Liver (tissue), 9 donors: ENCODE data around the gene CARD8. TPM values are rescaled to one million over a fixed set of nuclear protein-coding genes. Genes with fewer than 3 reads are reported as not detected.

Experiments
- DNase-seq: peaks from one replicate; pipeline ENCODE4 v3.0.0-alpha.2; 2017; ENCODE audit warnings: low spot score
- H3K27ac ChIP-seq, 2 donors: one replicate each; pipeline ENCODE4 v1.7.0; 2013; ENCODE audit warnings: inconsistent platforms in 2 of 2, low read length in 2 of 2, control low read depth in 1 of 2, low read depth in 1 of 2, mild to moderate bottlenecking in 1 of 2
- H3K27me3 ChIP-seq, 4 donors: one replicate each; pipeline versions ENCODE4 v1.6.1 to v1.7.0; 2013; ENCODE audit warnings: low read length in 3 of 4, inconsistent platforms in 1 of 4, mild to moderate bottlenecking in 1 of 4, moderate library complexity in 1 of 4; ENCODE audit not compliant: control insufficient read depth in 4 of 4, insufficient read depth in 4 of 4
- H3K36me3 ChIP-seq, 4 donors: one replicate each; pipeline versions ENCODE4 v1.6.1 to v1.7.0; 2013; ENCODE audit warnings: low read length in 3 of 4, mild to moderate bottlenecking in 3 of 4, low read depth in 1 of 4, moderate library complexity in 1 of 4; ENCODE audit not compliant: control insufficient read depth in 4 of 4, insufficient read depth in 3 of 4
- H3K4me1 ChIP-seq, 4 donors: one replicate each; pipeline versions ENCODE4 v1.6.1 to v1.7.0; 2013; ENCODE audit warnings: low read length in 3 of 4, mild to moderate bottlenecking in 3 of 4, moderate library complexity in 1 of 4; ENCODE audit not compliant: control insufficient read depth in 4 of 4, insufficient read depth in 4 of 4
- H3K4me3 ChIP-seq, 3 donors: one replicate each; pipeline versions ENCODE4 v1.6.1 to v1.7.0; 2013; ENCODE audit warnings: low read length in 3 of 3, control low read depth in 1 of 3, low read depth in 1 of 3, mild to moderate bottlenecking in 1 of 3
- H3K9ac ChIP-seq, 2 donors: one replicate each; pipeline ENCODE4 v1.7.0; 2013; ENCODE audit warnings: low read length in 2 of 2, mild to moderate bottlenecking in 2 of 2, moderate library complexity in 2 of 2, control low read depth in 1 of 2, low read depth in 1 of 2
- H3K9me3 ChIP-seq, 4 donors: one replicate each; pipeline versions ENCODE4 v1.6.1 to v1.7.0; 2013; ENCODE audit warnings: low read length in 3 of 4; ENCODE audit not compliant: control insufficient read depth in 4 of 4
- EGR1 ChIP-seq, 2 donors: IDR thresholded peaks; 2 replicates each; pipeline ENCODE4 v1.6.1; 2016 to 2018; ENCODE audit warnings: antibody characterized with exemption in 2 of 2, low read depth in 2 of 2
- FOXA1 ChIP-seq: IDR thresholded peaks from 2 replicates; pipeline ENCODE4 v1.6.1; 2016; ENCODE audit warnings: antibody characterized with exemption
- FOXA2 ChIP-seq: IDR thresholded peaks from 2 replicates; pipeline ENCODE4 v1.6.1; 2016; ENCODE audit warnings: antibody characterized with exemption
- GABPA ChIP-seq, 2 donors: IDR thresholded peaks in 1 of 2; conservative IDR thresholded peaks in 1 of 2; 2 replicates each; pipeline ENCODE4 v1.6.1; 2016; ENCODE audit warnings: antibody characterized with exemption in 2 of 2, mild to moderate bottlenecking in 1 of 2, moderate library complexity in 1 of 2
- HNF4A ChIP-seq, 2 donors: conservative IDR thresholded peaks; 2 replicates each; pipeline ENCODE4 v1.6.1; 2016; ENCODE audit warnings: antibody characterized with exemption in 2 of 2, mild to moderate bottlenecking in 2 of 2
- HNF4G ChIP-seq: IDR thresholded peaks from 2 replicates; pipeline ENCODE4 v1.6.1; 2016; ENCODE audit warnings: antibody characterized with exemption
- JUND ChIP-seq, 2 donors: IDR thresholded peaks; 2 replicates each; pipeline ENCODE4 v1.6.1; 2016; ENCODE audit warnings: antibody characterized with exemption in 2 of 2
- MAX ChIP-seq: IDR thresholded peaks from 2 replicates; pipeline ENCODE4 v1.6.1; 2016; ENCODE audit warnings: antibody characterized with exemption
- NR2F2 ChIP-seq: IDR thresholded peaks from 2 replicates; pipeline ENCODE4 v1.6.1; 2016; ENCODE audit warnings: antibody characterized with exemption
- RAD21 ChIP-seq, 2 donors: IDR thresholded peaks; 2 replicates each; pipeline ENCODE4 v1.6.1; 2016; ENCODE audit warnings: antibody characterized with exemption in 2 of 2, mild to moderate bottlenecking in 2 of 2
- RXRA ChIP-seq, 2 donors: IDR thresholded peaks; 2 replicates each; pipeline ENCODE4 v1.6.1; 2017 to 2018; ENCODE audit warnings: antibody characterized with exemption in 2 of 2, mild to moderate bottlenecking in 1 of 2
- SP1 ChIP-seq: IDR thresholded peaks from 2 replicates; pipeline ENCODE4 v1.6.1; 2018; ENCODE audit warnings: antibody characterized with exemption, mild to moderate bottlenecking
- TAF1 ChIP-seq: conservative IDR thresholded peaks from 2 replicates; pipeline ENCODE4 v1.6.1; 2016; ENCODE audit warnings: antibody characterized with exemption, mild to moderate bottlenecking
- YY1 ChIP-seq: IDR thresholded peaks from 2 replicates; pipeline ENCODE4 v1.6.1; 2016; ENCODE audit warnings: antibody characterized with exemption, mild to moderate bottlenecking
- ZBTB33 ChIP-seq: IDR thresholded peaks from 2 replicates; pipeline ENCODE4 v1.6.1; 2016; ENCODE audit warnings: antibody characterized with exemption
- WGBS: extraction: QIAGEN DNeasy Blood & Tissue Kit; methylation state at CpG from one replicate; pipeline ENCODE4 v1.1.7; 2013; 5-methylcytosine and 5-hydroxymethylcytosine counted together
- polyA plus RNA-seq, 2 donors: library from polyadenylated mRNA; stranded (reverse) in 1 of 2; unstranded in 1 of 2; fragments of 200-250 nt in 1 of 2; fragments of >200 nt in 1 of 2; fragmentation: Nextera tagmentation in 1 of 2; extraction: Ambion mirVana in 1 of 2; gene quantifications; one replicate each; pipeline versions ENCODE4 v1.2.1 to v1.2.3, GENCODE V29; 2013 to 2015
- total RNA-seq, 2 donors: library from RNA; depleted of rRNA; stranded (reverse); fragments of >200 nt; gene quantifications; one replicate each; pipeline ENCODE4 v1.2.3, GENCODE V29; 2014
- TF ChIP-seq, protein P1 (sequence below): IDR thresholded peaks from 2 replicates; pipeline ENCODE4 v1.6.1; 2016; ENCODE audit warnings: antibody characterized with exemption
- TF ChIP-seq, protein P2 (sequence below): IDR thresholded peaks from 2 replicates; pipeline ENCODE4 v1.6.1; 2016; ENCODE audit warnings: antibody characterized with exemption, mild to moderate bottlenecking
- donor health status: healthy.
- donor health status: healthy.
- donor health status: healthy.
- donor health status: healthy.
- donor health status: healthy.

Gene CARD8
- total and polyA plus RNA-seq, 4 donors = 9.4 to 36.3 (median 22.4) TPM

GRCh38 chr19:48175578-48175977, 80.1 kb downstream of the CARD8 start:
- 92% methylated on average over 10 of the region's 10 CpGs for WGBS
- no peak for TF ChIP-seq HNF4G
- TF ChIP-seq SP1 = no peak
- TF ChIP-seq, protein P1, sequence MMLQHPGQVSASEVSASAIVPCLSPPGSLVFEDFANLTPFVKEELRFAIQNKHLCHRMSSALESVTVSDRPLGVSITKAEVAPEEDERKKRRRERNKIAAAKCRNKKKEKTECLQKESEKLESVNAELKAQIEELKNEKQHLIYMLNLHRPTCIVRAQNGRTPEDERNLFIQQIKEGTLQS = no peak
- TF ChIP-seq EGR1 (IDR thresholded peaks at IDR 0.05; ENCODE audit: low read depth in 2 of 2) = no peak
- TF ChIP-seq YY1 = no peak
- TF ChIP-seq FOXA2 = no peak
- no peak for TF ChIP-seq RAD21 (IDR thresholded peaks at IDR 0.05)
- TF ChIP-seq NR2F2 = no peak
- TF ChIP-seq GABPA (IDR thresholded peaks at IDR 0.05 in 1 of 2, conservative IDR thresholded peaks at IDR 0.05 in 1 of 2) = no peak
- no peak for TF ChIP-seq ZBTB33
- TF ChIP-seq JUND (IDR thresholded peaks at IDR 0.05) = no peak
- TF ChIP-seq, protein P2, sequence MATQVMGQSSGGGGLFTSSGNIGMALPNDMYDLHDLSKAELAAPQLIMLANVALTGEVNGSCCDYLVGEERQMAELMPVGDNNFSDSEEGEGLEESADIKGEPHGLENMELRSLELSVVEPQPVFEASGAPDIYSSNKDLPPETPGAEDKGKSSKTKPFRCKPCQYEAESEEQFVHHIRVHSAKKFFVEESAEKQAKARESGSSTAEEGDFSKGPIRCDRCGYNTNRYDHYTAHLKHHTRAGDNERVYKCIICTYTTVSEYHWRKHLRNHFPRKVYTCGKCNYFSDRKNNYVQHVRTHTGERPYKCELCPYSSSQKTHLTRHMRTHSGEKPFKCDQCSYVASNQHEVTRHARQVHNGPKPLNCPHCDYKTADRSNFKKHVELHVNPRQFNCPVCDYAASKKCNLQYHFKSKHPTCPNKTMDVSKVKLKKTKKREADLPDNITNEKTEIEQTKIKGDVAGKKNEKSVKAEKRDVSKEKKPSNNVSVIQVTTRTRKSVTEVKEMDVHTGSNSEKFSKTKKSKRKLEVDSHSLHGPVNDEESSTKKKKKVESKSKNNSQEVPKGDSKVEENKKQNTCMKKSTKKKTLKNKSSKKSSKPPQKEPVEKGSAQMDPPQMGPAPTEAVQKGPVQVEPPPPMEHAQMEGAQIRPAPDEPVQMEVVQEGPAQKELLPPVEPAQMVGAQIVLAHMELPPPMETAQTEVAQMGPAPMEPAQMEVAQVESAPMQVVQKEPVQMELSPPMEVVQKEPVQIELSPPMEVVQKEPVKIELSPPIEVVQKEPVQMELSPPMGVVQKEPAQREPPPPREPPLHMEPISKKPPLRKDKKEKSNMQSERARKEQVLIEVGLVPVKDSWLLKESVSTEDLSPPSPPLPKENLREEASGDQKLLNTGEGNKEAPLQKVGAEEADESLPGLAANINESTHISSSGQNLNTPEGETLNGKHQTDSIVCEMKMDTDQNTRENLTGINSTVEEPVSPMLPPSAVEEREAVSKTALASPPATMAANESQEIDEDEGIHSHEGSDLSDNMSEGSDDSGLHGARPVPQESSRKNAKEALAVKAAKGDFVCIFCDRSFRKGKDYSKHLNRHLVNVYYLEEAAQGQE = no peak
- no peak for TF ChIP-seq FOXA1
- no peak for TF ChIP-seq TAF1
- Histone ChIP-seq H3K4me3 (no peak overlapping the region), H3K36me3 (peaks cover 0 to 8% (median 0%) of the 10 kb centered on the region in 4 donors), H3K9me3 (no peaks in the 10 kb centered on the region), H3K27ac (no peak overlapping the region), H3K9ac (no peak overlapping the region), H3K4me1 (peaks cover 0 to 9% (median 7%) of the 10 kb centered on the region in 4 donors), H3K27me3 (no peaks in the 10 kb centered on the region)
- DNase-seq = no peak

GRCh38 chr19:48174445-48175030, 81.2 kb downstream of the CARD8 start:
- peaks cover 0 to 13% (median 9%) of the 10 kb centered on the region in 4 donors for H3K4me1 ChIP-seq
- peaks cover 0 to 8% (median 0%) of the 10 kb centered on the region in 4 donors for H3K36me3 ChIP-seq
- no peak overlapping the region for H3K27ac ChIP-seq
- no peak overlapping the region for H3K9ac ChIP-seq
- H3K4me3 ChIP-seq = no peak overlapping the region
- H3K27me3 ChIP-seq = no peaks in the 10 kb centered on the region
- no peak for DNase-seq
- H3K9me3 ChIP-seq = no peaks in the 10 kb centered on the region
- 78% methylated on average over 6 of the region's 6 CpGs for WGBS
- TF ChIP-seq FOXA1 (no peak), RXRA (IDR thresholded peaks at IDR 0.05) (no peak), NR2F2 (no peak), JUND (IDR thresholded peaks at IDR 0.05) (no peak), MAX (no peak), YY1 (no peak), HNF4G (no peak), GABPA (IDR thresholded peaks at IDR 0.05 in 1 of 2, conservative IDR thresholded peaks at IDR 0.05 in 1 of 2) (no peak), FOXA2 (no peak), ZBTB33 (no peak), RAD21 (IDR thresholded peaks at IDR 0.05) (no peak), HNF4A (conservative IDR thresholded peaks at IDR 0.05) (no peak), EGR1 (IDR thresholded peaks at IDR 0.05; ENCODE audit: low read depth in 2 of 2) (no peak)
- TF ChIP-seq, protein P2 = no peak
- TF ChIP-seq, protein P1 = no peak
